DND-41 (cell line): ENCODE data around the gene GPC3.

Source experiments
- EZH2 ChIP-seq: IDR thresholded peaks from 3 replicates; pipeline ENCODE4 v1.6.1; 2012; ENCODE audit warnings: borderline replicate concordance, low read depth, mild to moderate bottlenecking, moderate library complexity, low read length, inconsistent platforms; ENCODE audit not compliant: severe bottlenecking
- TF ChIP-seq, protein P1 (sequence below): IDR thresholded peaks from 2 replicates; pipeline ENCODE4 v1.5.1; 2012; ENCODE audit warnings: borderline replicate concordance, low read length, moderate library complexity, mild to moderate bottlenecking; ENCODE audit not compliant: poor library complexity, severe bottlenecking; ENCODE audit errors: extremely low read depth

DNA sequence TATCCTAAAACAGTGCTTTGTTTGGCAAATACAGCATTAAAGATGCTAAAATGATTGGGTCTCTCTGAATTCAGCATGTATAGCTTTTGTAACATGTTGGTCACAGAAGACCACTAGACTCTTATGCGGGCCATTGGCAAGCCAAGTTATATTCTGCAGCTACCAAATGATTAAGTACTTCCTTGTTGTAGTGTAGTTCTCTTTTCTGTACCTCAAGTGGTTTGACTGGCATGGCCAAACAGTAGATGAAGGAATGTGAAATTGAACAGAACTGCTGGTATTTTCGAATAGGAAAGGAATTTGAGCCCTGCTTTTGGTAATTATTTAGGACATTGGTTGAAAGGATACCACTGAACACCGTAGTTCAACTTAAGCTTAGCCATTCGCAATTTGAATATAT is 376.2 kb downstream of the GPC3 start:
- no peak for TF ChIP-seq EZH2
- TF ChIP-seq, protein P1, sequence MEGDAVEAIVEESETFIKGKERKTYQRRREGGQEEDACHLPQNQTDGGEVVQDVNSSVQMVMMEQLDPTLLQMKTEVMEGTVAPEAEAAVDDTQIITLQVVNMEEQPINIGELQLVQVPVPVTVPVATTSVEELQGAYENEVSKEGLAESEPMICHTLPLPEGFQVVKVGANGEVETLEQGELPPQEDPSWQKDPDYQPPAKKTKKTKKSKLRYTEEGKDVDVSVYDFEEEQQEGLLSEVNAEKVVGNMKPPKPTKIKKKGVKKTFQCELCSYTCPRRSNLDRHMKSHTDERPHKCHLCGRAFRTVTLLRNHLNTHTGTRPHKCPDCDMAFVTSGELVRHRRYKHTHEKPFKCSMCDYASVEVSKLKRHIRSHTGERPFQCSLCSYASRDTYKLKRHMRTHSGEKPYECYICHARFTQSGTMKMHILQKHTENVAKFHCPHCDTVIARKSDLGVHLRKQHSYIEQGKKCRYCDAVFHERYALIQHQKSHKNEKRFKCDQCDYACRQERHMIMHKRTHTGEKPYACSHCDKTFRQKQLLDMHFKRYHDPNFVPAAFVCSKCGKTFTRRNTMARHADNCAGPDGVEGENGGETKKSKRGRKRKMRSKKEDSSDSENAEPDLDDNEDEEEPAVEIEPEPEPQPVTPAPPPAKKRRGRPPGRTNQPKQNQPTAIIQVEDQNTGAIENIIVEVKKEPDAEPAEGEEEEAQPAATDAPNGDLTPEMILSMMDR = no peak
